GM08714 (cell line): Measurements from ENCODE around the gene RIMBP2.

ENCODE experiments used
- H3K4me3 ChIP-seq: fragments of 200-500 bp; sonication (Bioruptor generic); 2 replicates; pipeline ENCODE4 v1.5.1; 2014; ENCODE audit warnings: mild to moderate bottlenecking, low read length, inconsistent platforms
- ZNF274 ChIP-seq: IDR thresholded peaks from 2 replicates; pipeline ENCODE4 v1.6.1; 2012; ENCODE audit warnings: mild to moderate bottlenecking, low read depth, low read length

RIMBP2 gene

GRCh38 chr12:130436741-130437501 lies 279.2 kb downstream of the RIMBP2 start:
- no peak overlapping the region for H3K4me3 ChIP-seq

GRCh38 chr12:130435826-130436225 lies 280.3 kb downstream of the RIMBP2 start:
- TF ChIP-seq ZNF274, result no peak

More at GRCh38 chr12:130436741-130437501, 279.2 kb downstream of the RIMBP2 start:
- no peak for TF ChIP-seq ZNF274

GRCh38 chr12:130435331-130435730 lies 280.8 kb downstream of the RIMBP2 start:
- H3K4me3 ChIP-seq, result no peak overlapping the region
- no peak for TF ChIP-seq ZNF274

More at GRCh38 chr12:130435826-130436225, 280.3 kb downstream of the RIMBP2 start:
- H3K4me3 ChIP-seq, result no peak overlapping the region

- H3K4me3 ChIP-seq, result no peak overlapping the region
- no peak for TF ChIP-seq ZNF274
Observed at GRCh38 chr12:130434560-130434959, 281.5 kb downstream of the RIMBP2 start.

- TF ChIP-seq ZNF274, result no peak
- no peak overlapping the region for H3K4me3 ChIP-seq
Observed at GRCh38 chr12:130433834-130434233, 282.3 kb downstream of the RIMBP2 start.

GRCh38 chr12:130433411-130433810 lies 282.7 kb downstream of the RIMBP2 start:
- H3K4me3 ChIP-seq, result no peak overlapping the region

GRCh38 chr12:130431176-130431575 lies 284.9 kb downstream of the RIMBP2 start:
- TF ChIP-seq ZNF274, result no peak
- no peak overlapping the region for H3K4me3 ChIP-seq

More at GRCh38 chr12:130433411-130433810, 282.7 kb downstream of the RIMBP2 start:
- TF ChIP-seq ZNF274, result no peak

GRCh38 chr12:130429656-130430505 lies 286.2 kb downstream of the RIMBP2 start:
- no peak for TF ChIP-seq ZNF274
- H3K4me3 ChIP-seq, result no peak overlapping the region

GRCh38 chr12:130428116-130428515 lies 288.0 kb downstream of the RIMBP2 start:
- H3K4me3 ChIP-seq, result no peak overlapping the region
- TF ChIP-seq ZNF274, result no peak

GRCh38 chr12:130427381-130427887 lies 288.7 kb downstream of the RIMBP2 start:
- no peak overlapping the region for H3K4me3 ChIP-seq
- TF ChIP-seq ZNF274, result no peak

GRCh38 chr12:130425698-130426245 lies 290.3 kb downstream of the RIMBP2 start:
- no peak overlapping the region for H3K4me3 ChIP-seq
- no peak for TF ChIP-seq ZNF274

- H3K4me3 ChIP-seq, result no peak overlapping the region
- no peak for TF ChIP-seq ZNF274
Observed at GRCh38 chr12:130424858-130425697, 291.0 kb downstream of the RIMBP2 start.
